ENCODE results near the gene FAM186B. TPM values are rescaled to one million over a fixed set of nuclear protein-coding genes. Genes with fewer than 3 reads are reported as not detected.

The FAM186B gene
- total and polyA plus RNA-seq, 2 experiments from 2014 or later = 0.21 to 0.38 TPM

DNA sequence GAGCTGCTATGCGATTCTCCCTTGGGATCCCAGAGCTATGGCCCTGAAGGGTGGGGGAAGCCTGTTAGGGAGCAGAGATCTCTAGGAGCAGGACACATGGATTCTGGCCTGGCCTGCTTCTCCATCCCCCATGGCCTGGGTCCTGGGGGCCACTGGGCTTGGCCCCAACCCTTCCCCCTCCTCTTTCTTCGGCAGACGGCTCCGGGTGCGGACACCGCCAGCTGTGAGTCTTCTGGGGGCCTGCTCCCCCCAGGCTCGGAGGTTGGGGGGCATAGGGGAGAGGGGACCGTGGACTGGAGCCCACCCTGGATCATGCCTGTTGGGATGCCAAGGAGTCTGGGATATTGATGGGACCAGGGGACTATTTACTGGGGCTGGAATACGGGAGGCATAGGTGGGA is 27.0 kb upstream of the FAM186B start:
- 0 out of 2 replicates have a peak, but pooled peaks cover 2% of the 10 kb centered on the region for H3F3A ChIP-seq (replicated peaks; ENCODE audit: low read depth)
- Mint-ChIP-seq H3K36me3 (ENCODE audit: low read depth) (peaks cover 8% of the 10 kb centered on the region; the same call in 2 of the 3 replicates), H3K4me1 (peaks cover 17% of the 10 kb centered on the region), H3K4me3 (no peak overlapping the region), H3K27me3 (ENCODE audit: insufficient read depth, low read depth, poor library complexity) (peaks cover 8% of the 10 kb centered on the region), H3K27ac (no peak overlapping the region), H3K9me3 (no peaks in the 10 kb centered on the region)
- no peaks in the 10 kb centered on the region for H3K9me2 ChIP-seq (ENCODE audit: insufficient read depth)
- TF ChIP-seq, protein P1, sequence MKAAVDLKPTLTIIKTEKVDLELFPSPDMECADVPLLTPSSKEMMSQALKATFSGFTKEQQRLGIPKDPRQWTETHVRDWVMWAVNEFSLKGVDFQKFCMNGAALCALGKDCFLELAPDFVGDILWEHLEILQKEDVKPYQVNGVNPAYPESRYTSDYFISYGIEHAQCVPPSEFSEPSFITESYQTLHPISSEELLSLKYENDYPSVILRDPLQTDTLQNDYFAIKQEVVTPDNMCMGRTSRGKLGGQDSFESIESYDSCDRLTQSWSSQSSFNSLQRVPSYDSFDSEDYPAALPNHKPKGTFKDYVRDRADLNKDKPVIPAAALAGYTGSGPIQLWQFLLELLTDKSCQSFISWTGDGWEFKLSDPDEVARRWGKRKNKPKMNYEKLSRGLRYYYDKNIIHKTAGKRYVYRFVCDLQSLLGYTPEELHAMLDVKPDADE (IDR thresholded peaks at IDR 0.05) = no peak
- TF ChIP-seq NANOG (IDR thresholded peaks at IDR 0.05; ENCODE audit: borderline replicate concordance) = no peak
- no peak for TF ChIP-seq CREB1 (CRISPR knock-in tag; IDR thresholded peaks at IDR 0.05; ENCODE audit: low read depth)
- no peak for TF ChIP-seq EZH2phosphoT487 (IDR thresholded peaks at IDR 0.05; ENCODE audit: unreplicated experiment)
- no peak for TF ChIP-seq ZNF331 (CRISPR knock-in tag; IDR thresholded peaks at IDR 0.05; ENCODE audit: low read depth)
- no peak for TF ChIP-seq STAT1 (IDR thresholded peaks at IDR 0.05; ENCODE audit: unreplicated experiment)
- TF ChIP-seq, protein P2, sequence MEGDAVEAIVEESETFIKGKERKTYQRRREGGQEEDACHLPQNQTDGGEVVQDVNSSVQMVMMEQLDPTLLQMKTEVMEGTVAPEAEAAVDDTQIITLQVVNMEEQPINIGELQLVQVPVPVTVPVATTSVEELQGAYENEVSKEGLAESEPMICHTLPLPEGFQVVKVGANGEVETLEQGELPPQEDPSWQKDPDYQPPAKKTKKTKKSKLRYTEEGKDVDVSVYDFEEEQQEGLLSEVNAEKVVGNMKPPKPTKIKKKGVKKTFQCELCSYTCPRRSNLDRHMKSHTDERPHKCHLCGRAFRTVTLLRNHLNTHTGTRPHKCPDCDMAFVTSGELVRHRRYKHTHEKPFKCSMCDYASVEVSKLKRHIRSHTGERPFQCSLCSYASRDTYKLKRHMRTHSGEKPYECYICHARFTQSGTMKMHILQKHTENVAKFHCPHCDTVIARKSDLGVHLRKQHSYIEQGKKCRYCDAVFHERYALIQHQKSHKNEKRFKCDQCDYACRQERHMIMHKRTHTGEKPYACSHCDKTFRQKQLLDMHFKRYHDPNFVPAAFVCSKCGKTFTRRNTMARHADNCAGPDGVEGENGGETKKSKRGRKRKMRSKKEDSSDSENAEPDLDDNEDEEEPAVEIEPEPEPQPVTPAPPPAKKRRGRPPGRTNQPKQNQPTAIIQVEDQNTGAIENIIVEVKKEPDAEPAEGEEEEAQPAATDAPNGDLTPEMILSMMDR (conservative IDR thresholded peaks at IDR 0.05; ENCODE audit: low read depth in 2 of 2) = no peak
- TF ChIP-seq POLR2AphosphoS5 (IDR thresholded peaks at IDR 0.05; ENCODE audit: low read depth) = no peak
- ATAC-seq (no peak), DNase-seq (ENCODE audit: low spot score) (no peak)
- H4K20me1 ChIP-seq (replicated peaks; ENCODE audit: insufficient read depth) = no peaks in the 10 kb centered on the region
- H3K79me2 ChIP-seq (replicated peaks; ENCODE audit: insufficient read depth) = no peaks in the 10 kb centered on the region
- no peaks in the 10 kb centered on the region for H3K36me3 ChIP-seq (ENCODE audit: insufficient read depth)
- no peak overlapping the region for H3K4me3 ChIP-seq
- peaks cover 5% of the 10 kb centered on the region for H3K4me1 ChIP-seq (ENCODE audit: insufficient read depth)
- H3K27me3 ChIP-seq (ENCODE audit: insufficient read depth) = no peaks in the 10 kb centered on the region
- H3K27ac ChIP-seq (ENCODE audit: low read depth) = no peak overlapping the region
- no peak overlapping the region for H2AFZ ChIP-seq
- no peak overlapping the region for H3K4me2 ChIP-seq

DNA sequence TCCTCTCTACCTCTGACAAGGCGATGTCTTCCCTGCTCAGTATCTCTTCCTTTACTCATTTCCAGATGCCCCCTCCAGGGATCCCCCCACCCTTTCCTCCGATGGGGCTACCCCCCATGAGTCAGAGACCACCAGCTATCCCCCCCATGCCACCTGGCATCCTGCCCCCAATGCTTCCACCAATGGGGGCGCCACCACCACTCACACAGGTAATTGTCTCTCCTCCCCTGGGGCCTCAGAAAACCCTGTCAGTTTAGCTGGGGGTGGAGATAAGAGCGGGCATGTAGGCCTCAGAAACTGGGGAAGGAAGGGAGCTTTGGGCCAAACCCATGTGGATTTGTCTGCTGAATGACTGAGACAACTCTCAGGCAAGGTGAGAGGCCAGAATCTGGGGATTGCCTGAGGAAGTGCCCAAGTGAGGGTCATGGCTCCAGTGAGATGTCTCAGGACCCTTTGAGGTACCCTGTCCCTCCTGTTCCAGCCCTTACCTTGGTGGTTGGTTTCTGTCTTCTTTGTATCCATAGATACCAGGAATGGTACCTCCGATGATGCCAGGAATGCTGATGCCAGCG is 26.0 kb upstream of the FAM186B start:
- ATAC-seq (peak; percentile 49), DNase-seq (ENCODE audit: low spot score) (peak; percentile 23)
- Mint-ChIP-seq H3K9me3 (no peaks in the 10 kb centered on the region), H3K27ac (no peak overlapping the region), H3K4me3 (no peak overlapping the region), H3K36me3 (ENCODE audit: low read depth) (peaks cover 8% of the 10 kb centered on the region; the same call in 2 of the 3 replicates), H3K4me1 (peaks cover 7% of the 10 kb centered on the region), H3K27me3 (ENCODE audit: insufficient read depth, low read depth, poor library complexity) (peaks cover 6% of the 10 kb centered on the region)
- Histone ChIP-seq H3F3A (replicated peaks; ENCODE audit: low read depth) (no peaks in the 10 kb centered on the region), H3K27me3 (ENCODE audit: insufficient read depth) (no peaks in the 10 kb centered on the region), H3K27ac (ENCODE audit: low read depth) (no peak overlapping the region), H2AFZ (no peak overlapping the region), H4K20me1 (replicated peaks; ENCODE audit: insufficient read depth) (no peaks in the 10 kb centered on the region), H3K4me3 (no peak overlapping the region), H3K4me1 (ENCODE audit: insufficient read depth) (no peaks in the 10 kb centered on the region), H3K36me3 (ENCODE audit: insufficient read depth) (no peaks in the 10 kb centered on the region), H3K4me2 (no peak overlapping the region), H3K79me2 (replicated peaks; ENCODE audit: insufficient read depth) (no peaks in the 10 kb centered on the region), H3K9me2 (ENCODE audit: insufficient read depth) (no peaks in the 10 kb centered on the region)
- TF ChIP-seq, protein P3, sequence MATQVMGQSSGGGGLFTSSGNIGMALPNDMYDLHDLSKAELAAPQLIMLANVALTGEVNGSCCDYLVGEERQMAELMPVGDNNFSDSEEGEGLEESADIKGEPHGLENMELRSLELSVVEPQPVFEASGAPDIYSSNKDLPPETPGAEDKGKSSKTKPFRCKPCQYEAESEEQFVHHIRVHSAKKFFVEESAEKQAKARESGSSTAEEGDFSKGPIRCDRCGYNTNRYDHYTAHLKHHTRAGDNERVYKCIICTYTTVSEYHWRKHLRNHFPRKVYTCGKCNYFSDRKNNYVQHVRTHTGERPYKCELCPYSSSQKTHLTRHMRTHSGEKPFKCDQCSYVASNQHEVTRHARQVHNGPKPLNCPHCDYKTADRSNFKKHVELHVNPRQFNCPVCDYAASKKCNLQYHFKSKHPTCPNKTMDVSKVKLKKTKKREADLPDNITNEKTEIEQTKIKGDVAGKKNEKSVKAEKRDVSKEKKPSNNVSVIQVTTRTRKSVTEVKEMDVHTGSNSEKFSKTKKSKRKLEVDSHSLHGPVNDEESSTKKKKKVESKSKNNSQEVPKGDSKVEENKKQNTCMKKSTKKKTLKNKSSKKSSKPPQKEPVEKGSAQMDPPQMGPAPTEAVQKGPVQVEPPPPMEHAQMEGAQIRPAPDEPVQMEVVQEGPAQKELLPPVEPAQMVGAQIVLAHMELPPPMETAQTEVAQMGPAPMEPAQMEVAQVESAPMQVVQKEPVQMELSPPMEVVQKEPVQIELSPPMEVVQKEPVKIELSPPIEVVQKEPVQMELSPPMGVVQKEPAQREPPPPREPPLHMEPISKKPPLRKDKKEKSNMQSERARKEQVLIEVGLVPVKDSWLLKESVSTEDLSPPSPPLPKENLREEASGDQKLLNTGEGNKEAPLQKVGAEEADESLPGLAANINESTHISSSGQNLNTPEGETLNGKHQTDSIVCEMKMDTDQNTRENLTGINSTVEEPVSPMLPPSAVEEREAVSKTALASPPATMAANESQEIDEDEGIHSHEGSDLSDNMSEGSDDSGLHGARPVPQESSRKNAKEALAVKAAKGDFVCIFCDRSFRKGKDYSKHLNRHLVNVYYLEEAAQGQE (IDR thresholded peaks at IDR 0.05; ENCODE audit: unreplicated experiment) = no peak
- TF ChIP-seq, protein P2 (conservative IDR thresholded peaks at IDR 0.05; ENCODE audit: low read depth in 2 of 2) = peak; percentile 44 to 52

All from GM23338 (cell line).